K562 (cell line): ENCODE data around the gene PCBP3. TPM values are rescaled to one million over a fixed set of nuclear protein-coding genes. Genes with fewer than 3 reads are reported as not detected.

Experiments used
- HDAC2 ChIP-seq: fragments of 450-650 bp; IDR thresholded peaks from 2 replicates; pipeline ENCODE4 v1.6.1; 2016; ENCODE audit warnings: mild to moderate bottlenecking
- PKNOX1 ChIP-seq: fragments of 450-650 bp; IDR thresholded peaks from 2 replicates; pipeline ENCODE4 v1.6.1; 2016
- RERE ChIP-seq: sonication (generic); formaldehyde crosslinking; IDR thresholded peaks from 2 replicates; pipeline ENCODE4 v1.8.0; 2023; ENCODE audit warnings: missing genetic modification reagents, mild to moderate bottlenecking, borderline replicate concordance
- polyA plus RNA-seq, 8 experiments: library from polyadenylated mRNA; depleted of rRNA in 4 of 8; stranded (reverse) in 5 of 8; unstranded in 3 of 8; fragments of >200 nt; fragmentation: Nextera tagmentation in 2 of 8; fragmentation: Illumina TruSeq in 1 of 8; extraction: Ambion mirVana in 2 of 8; extraction: Trizol in 1 of 8; gene quantifications; 2 replicates each; pipeline versions ENCODE4 v1.2.1 to v1.2.3, GENCODE V29; 2011 to 2014; ENCODE audit warnings: inconsistent platforms in 1 of 8, missing spikeins in 1 of 8
- total RNA-seq, 7 experiments: library from RNA; depleted of rRNA in 6 of 7; stranded (reverse); fragments of >200 nt in 6 of 7; fragmentation: Illumina TruSeq in 2 of 7; extraction: Trizol in 2 of 7; gene quantifications; 2 replicates each; pipeline versions ENCODE4 v1.2.1 to v1.2.3, GENCODE V29; 2011 to 2021; ENCODE audit warnings: low replicate concordance in 1 of 7

The PCBP3 gene
- total and polyA plus RNA-seq, 9 of the 15 experiments (the other 6 are each of a cell fraction or from before 2014, with no cell fraction given) = 0.18 TPM; not detected in 8

- no peak for TF ChIP-seq PKNOX1
- TF ChIP-seq HDAC2 = no peak
- TF ChIP-seq RERE (CRISPR knock-in tag) = no peak
- TF ChIP-seq, all 486 proteins: peak for 0
These were observed 277.5 kb downstream of the PCBP3 start (continued) for GRCh38 chr21:45920824-45921600.
